Gastroesophageal sphincter (tissue), 4 donors: Measurements from ENCODE around the gene VKORC1L1. TPM values are rescaled to one million over a fixed set of nuclear protein-coding genes. Genes with fewer than 3 reads are reported as not detected.

Experiments used
- ATAC-seq: fragments of 150-250 bp; one replicate; pipeline ENCODE4 v1.9.1; 2016; ENCODE audit warnings: mild to moderate bottlenecking, moderate library complexity
- H3K27ac ChIP-seq, 4 donors: fragments of 200-600 bp; sonication (generic) in 3 of 4; 1 replicate in 3 of 4; 2 replicates in 1 of 4; pipeline ENCODE4 v1.5.1; 2016 to 2019
- H3K27me3 ChIP-seq: fragments of 200-600 bp; sonication (generic); one replicate; pipeline ENCODE4 v1.5.1; 2019
- H3K36me3 ChIP-seq, 2 donors: fragments of 200-600 bp; sonication (generic); one replicate each; pipeline ENCODE4 v1.5.1; 2019; ENCODE audit warnings: control low read depth in 1 of 2
- H3K4me1 ChIP-seq, 3 donors: fragments of 200-600 bp; sonication (generic); 1 replicate in 2 of 3; 2 replicates in 1 of 3; pipeline ENCODE4 v1.5.1; 2016 to 2019; ENCODE audit warnings: control low read depth in 2 of 3
- H3K4me3 ChIP-seq, 2 donors: fragments of 200-600 bp; sonication (generic); one replicate each; pipeline ENCODE4 v1.5.1; 2019; ENCODE audit warnings: mild to moderate bottlenecking in 1 of 2, moderate library complexity in 1 of 2
- H3K9me3 ChIP-seq, 3 donors: fragments of 200-600 bp; sonication (generic); one replicate each; pipeline ENCODE4 v1.5.1; 2017 to 2019; ENCODE audit warnings: control low read depth in 2 of 3
- POLR2A ChIP-seq, 2 donors: fragments of 450-650 bp; IDR thresholded peaks; one replicate each; pipeline ENCODE4 v1.6.1; 2017; ENCODE audit warnings: antibody characterized with exemption in 2 of 2, mild to moderate bottlenecking in 2 of 2, moderate library complexity in 1 of 2
- WGBS, 2 donors: methylation state at CpG; one replicate each; pipeline ENCODE4 v1.1.5; 2018; ENCODE audit warnings: low coverage in 1 of 2; 5-methylcytosine and 5-hydroxymethylcytosine counted together
- small RNA-seq, 4 donors: library from RNA; depleted of rRNA; stranded (forward); fragments of <200 nt; gene quantifications; one replicate each; pipeline ENCODE3, GENCODE V24; 2016
- total RNA-seq, 4 donors: library from RNA; depleted of rRNA; stranded (reverse); fragments of >200 nt; gene quantifications; one replicate each; pipeline ENCODE4 v1.1.0, GENCODE V29; 2016

Gene VKORC1L1
- total RNA-seq, 4 donors from 2014 or later: 20.4 to 30.2 (median 25.0) TPM

DNA sequence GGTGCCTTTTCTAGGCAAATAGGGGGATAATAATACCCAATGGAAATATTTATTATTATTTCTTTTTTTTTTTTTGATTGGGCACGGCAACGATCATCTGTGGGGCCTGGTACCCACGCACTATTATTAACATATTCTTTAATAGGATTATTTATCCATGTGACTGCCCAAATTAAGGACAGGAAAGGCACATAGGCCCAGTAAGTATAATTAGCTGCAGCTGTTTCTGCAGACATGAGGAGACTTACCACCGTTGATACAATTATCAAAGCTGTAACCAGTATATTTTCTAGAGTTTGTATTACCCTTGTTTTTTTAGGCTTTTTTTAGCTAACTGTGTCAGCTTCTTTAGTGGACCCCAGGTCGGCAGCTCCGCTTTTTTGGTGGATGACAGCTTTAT lies 134.4 kb downstream of the VKORC1L1 start:
- no peaks in the 10 kb centered on the region for H3K9me3 ChIP-seq
- no peaks in the 10 kb centered on the region for H3K4me1 ChIP-seq
- WGBS, 2 donors: 69 to 79% methylated on average over 6 of the region's 6 CpGs
- TF ChIP-seq POLR2A (IDR thresholded peaks at IDR 0.05): no peak
- H3K4me3 ChIP-seq: no peak overlapping the region
- H3K27ac ChIP-seq: no peak overlapping the region
- H3K36me3 ChIP-seq: no peaks in the 10 kb centered on the region
- ATAC-seq: no peak
- no peaks in the 10 kb centered on the region for H3K27me3 ChIP-seq

Small RNA genes lying within 50 kb of the gene (small RNA-seq; reads per million reads assigned to genes)
- gene AC073261.1 (0 reads per million in 4 donors), gene RNU6-973P (0 reads per million in 4 donors)

Other genes starting within 250 kb of the VKORC1L1 start
- gene GUSB, start 109.1 kb downstream of the VKORC1L1 start, total RNA-seq: 10 to 100 TPM; 14.8 to 17.1 (median 15.9) TPM
- 10 to 100 TPM; 10.5 to 36.3 (median 23.2) TPM for gene ASL, start 202.7 kb downstream of the VKORC1L1 start, total RNA-seq
- gene CRCP, start 241.8 kb downstream of the VKORC1L1 start, total RNA-seq: 10 to 100 TPM; 42.8 to 75.8 (median 59.0) TPM